DOHH2 (cell line): ENCODE measurements around the gene MEGF11.

Experiments used
- CTCF ChIP-seq: fragments of 200-600 bp; sonication (generic); IDR thresholded peaks from one replicate; pipeline ENCODE4 v1.5.1; 2014; ENCODE audit warnings: antibody characterized with exemption, mild to moderate bottlenecking, low read depth, low read length; ENCODE audit not compliant: poor library complexity, severe bottlenecking
- EZH2phosphoT487 ChIP-seq: fragments of 200-600 bp; sonication (generic); IDR thresholded peaks from 2 replicates; pipeline ENCODE4 v1.6.1; 2017; ENCODE audit warnings: borderline replicate concordance, mild to moderate bottlenecking, antibody characterized with exemption, low read length, moderate library complexity, mixed read lengths

DNA sequence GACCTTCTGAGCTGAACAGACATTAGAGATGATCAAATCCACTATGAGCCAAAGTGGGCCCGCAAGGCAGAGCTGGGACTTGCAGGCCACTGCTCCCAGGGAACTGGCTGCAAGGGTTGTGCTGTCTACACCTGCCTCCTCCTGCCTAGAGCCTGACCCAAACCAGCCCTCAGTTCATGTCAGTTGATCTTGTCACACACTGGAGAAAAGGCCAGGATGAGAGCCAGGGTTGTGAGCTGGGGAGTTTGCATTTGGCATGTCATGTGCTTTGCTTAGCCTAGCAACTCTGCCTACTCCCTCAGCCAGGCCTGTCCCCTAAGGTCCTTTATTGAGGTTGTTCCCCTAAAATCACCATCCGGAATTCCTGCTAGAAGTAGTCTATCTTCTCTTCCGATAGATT is 316.5 kb downstream of the MEGF11 start:
- TF ChIP-seq CTCF (no peak), EZH2phosphoT487 (no peak)
